Smooth muscle cell (in vitro differentiated cells): ENCODE data around the gene RASSF10. TPM values are rescaled to one million over a fixed set of nuclear protein-coding genes. Genes with fewer than 3 reads are reported as not detected.
A peak's percentile ranks its signal among the peaks of the same experiment; 100 is the strongest.

Source experiments
- DNase-seq: peaks from one replicate; lab custom pipeline; 2025; ENCODE audit not compliant: unreplicated experiment; lab: John Stamatoyannopoulos, UW
- H2AFZ ChIP-seq: fragments of 200-600 bp; sonication (generic); 2 replicates; pipeline ENCODE4 v1.6.0; 2016; ENCODE audit warnings: antibody characterized with exemption, low read depth, mild to moderate bottlenecking
- H3F3A ChIP-seq: fragments of 200-600 bp; sonication (generic); 2 replicates; pipeline ENCODE4 v1.6.0; 2017; ENCODE audit warnings: antibody characterized with exemption, low read depth
- H3K27ac ChIP-seq: fragments of 200-600 bp; sonication (generic); 2 replicates; pipeline ENCODE4 v1.5.1; 2016; ENCODE audit warnings: low read depth, mild to moderate bottlenecking
- H3K27me3 ChIP-seq: fragments of 200-600 bp; sonication (generic); 2 replicates; pipeline ENCODE4 v1.6.1; 2016; ENCODE audit warnings: low read depth, mild to moderate bottlenecking
- H3K36me3 ChIP-seq: fragments of 200-600 bp; sonication (generic); 2 replicates; pipeline ENCODE4 v1.5.1; 2016; ENCODE audit warnings: low read depth
- H3K4me1 ChIP-seq: fragments of 200-600 bp; sonication (generic); 2 replicates; pipeline ENCODE4 v1.5.1; 2016; ENCODE audit warnings: low read depth
- H3K4me2 ChIP-seq: fragments of 200-600 bp; sonication (generic); 2 replicates; pipeline ENCODE4 v1.6.0; 2016; ENCODE audit warnings: mild to moderate bottlenecking
- H3K4me3 ChIP-seq: fragments of 200-600 bp; sonication (generic); 2 replicates; pipeline ENCODE4 v1.5.1; 2016; ENCODE audit warnings: mild to moderate bottlenecking
- H3K79me2 ChIP-seq: fragments of 200-600 bp; sonication (generic); 2 replicates; pipeline ENCODE4 v1.6.0; 2016; ENCODE audit warnings: low read depth, mild to moderate bottlenecking
- H3K9ac ChIP-seq: fragments of 200-600 bp; sonication (generic); 2 replicates; pipeline ENCODE4 v1.6.0; 2016; ENCODE audit warnings: low read depth
- H3K9me3 ChIP-seq: fragments of 200-600 bp; sonication (generic); replicated peaks from 2 replicates; pipeline ENCODE4 v1.5.1; 2016; ENCODE audit warnings: low read depth
- H4K20me1 ChIP-seq: fragments of 200-600 bp; sonication (generic); 2 replicates; pipeline ENCODE4 v1.6.0; 2016; ENCODE audit warnings: low read depth
- WGBS: methylation state at CpG from one replicate; pipeline ENCODE4 v1.1.7; 2016; ENCODE audit warnings: low lambda C conversion rate; 5-methylcytosine and 5-hydroxymethylcytosine counted together
- polyA plus RNA-seq: library from polyadenylated mRNA; unstranded; fragments of >200 nt; fragmentation: Nextera tagmentation; extraction: Ambion mirVana; gene quantifications from 2 replicates; pipeline ENCODE4 v1.2.1, GENCODE V29; 2016
- total RNA-seq: library from RNA; depleted of rRNA; stranded (reverse); fragments of >200 nt; gene quantifications from 2 replicates; pipeline ENCODE4 v1.2.3, GENCODE V29; 2014
- TF ChIP-seq, protein P1 (sequence below): fragments of 200-600 bp; sonication (generic); IDR thresholded peaks from 2 replicates; pipeline ENCODE4 v1.5.1; 2017; ENCODE audit warnings: borderline replicate concordance, mild to moderate bottlenecking, antibody characterized with exemption; ENCODE audit not compliant: insufficient read depth, poor library complexity, severe bottlenecking

RASSF10 gene
- total and polyA plus RNA-seq, 2 experiments from 2014 or later = 2.2 TPM; not detected in 1

DNA sequence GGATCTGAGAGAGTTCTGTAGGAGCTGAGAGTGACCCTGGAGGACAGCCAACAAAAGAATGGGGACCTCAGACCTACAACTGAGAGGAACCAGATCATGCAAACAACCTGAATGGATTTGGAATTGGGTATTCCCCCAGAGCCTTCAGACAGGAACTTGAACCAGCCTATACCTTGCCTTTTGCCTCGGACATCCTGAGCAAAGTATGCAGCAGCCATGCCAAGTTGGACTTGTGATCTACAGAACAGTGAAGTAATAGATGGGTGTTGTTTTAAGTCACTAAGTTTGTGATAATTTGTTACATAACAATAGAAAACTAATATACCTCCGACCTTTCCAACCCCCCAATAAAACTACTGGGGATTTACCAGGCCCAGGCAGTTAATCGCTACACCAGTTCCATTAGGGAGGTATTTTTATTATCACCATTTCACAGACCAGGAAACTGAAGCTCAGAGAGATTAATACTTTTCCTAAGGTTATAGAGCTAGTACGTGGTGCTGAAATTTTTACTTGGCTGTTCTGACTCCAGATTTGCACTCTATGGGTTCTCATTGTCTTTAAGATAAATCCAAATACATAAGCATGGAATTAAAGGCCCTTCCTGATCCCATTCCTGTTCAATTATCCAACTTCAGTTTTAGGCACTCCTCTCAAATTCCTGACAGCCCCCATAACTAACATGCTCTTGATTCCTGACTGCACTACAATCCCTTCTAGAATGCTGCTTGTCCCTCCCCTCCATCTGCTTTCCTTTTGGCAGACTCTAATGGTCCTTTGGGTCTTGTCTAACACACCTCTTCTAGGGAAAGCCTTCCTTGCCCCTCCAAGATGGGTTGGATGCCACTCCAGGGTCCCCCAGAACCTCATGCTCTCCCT lies 1.7 kb upstream of the RASSF10 start:
- TF ChIP-seq, protein P1, sequence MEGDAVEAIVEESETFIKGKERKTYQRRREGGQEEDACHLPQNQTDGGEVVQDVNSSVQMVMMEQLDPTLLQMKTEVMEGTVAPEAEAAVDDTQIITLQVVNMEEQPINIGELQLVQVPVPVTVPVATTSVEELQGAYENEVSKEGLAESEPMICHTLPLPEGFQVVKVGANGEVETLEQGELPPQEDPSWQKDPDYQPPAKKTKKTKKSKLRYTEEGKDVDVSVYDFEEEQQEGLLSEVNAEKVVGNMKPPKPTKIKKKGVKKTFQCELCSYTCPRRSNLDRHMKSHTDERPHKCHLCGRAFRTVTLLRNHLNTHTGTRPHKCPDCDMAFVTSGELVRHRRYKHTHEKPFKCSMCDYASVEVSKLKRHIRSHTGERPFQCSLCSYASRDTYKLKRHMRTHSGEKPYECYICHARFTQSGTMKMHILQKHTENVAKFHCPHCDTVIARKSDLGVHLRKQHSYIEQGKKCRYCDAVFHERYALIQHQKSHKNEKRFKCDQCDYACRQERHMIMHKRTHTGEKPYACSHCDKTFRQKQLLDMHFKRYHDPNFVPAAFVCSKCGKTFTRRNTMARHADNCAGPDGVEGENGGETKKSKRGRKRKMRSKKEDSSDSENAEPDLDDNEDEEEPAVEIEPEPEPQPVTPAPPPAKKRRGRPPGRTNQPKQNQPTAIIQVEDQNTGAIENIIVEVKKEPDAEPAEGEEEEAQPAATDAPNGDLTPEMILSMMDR = no peak
- H3K79me2 ChIP-seq = no peaks in the 10 kb centered on the region
- no peaks in the 10 kb centered on the region for H3K9me3 ChIP-seq
- no peaks in the 10 kb centered on the region for H3F3A ChIP-seq
- DNase-seq = no peak
- H3K27me3 ChIP-seq = peaks cover 82% of the 10 kb centered on the region
- H3K27ac ChIP-seq = no peak overlapping the region
- H3K9ac ChIP-seq = no peak overlapping the region
- no peak overlapping the region for H3K4me2 ChIP-seq
- no peak overlapping the region for H2AFZ ChIP-seq
- H3K4me3 ChIP-seq = no peak overlapping the region
- H3K4me1 ChIP-seq = peaks cover 27% of the 10 kb centered on the region
- no peaks in the 10 kb centered on the region for H3K36me3 ChIP-seq
- no peaks in the 10 kb centered on the region for H4K20me1 ChIP-seq
- WGBS = 82% methylated on average over 4 of the region's 4 CpGs

DNA sequence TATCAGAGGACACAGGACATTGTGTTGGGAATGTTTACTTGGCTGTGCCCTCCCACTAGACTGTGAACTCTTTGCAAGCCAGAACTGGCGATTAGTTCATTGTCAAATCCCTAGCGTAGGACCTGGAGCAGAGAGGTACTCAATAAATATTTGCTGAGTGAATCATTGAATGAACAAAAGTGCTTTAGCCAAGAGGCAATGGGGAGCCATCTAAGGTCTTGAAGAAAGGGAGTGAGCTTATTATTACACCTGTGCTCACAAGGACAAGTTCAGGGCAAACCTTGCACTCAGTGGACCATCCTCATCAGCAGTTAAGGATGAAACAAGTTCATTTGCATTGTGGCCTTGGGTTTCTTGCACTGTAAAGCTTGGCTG lies 1.1 kb upstream of the RASSF10 start:
- TF ChIP-seq, protein P1 = no peak
- DNase-seq = no peak
- Histone ChIP-seq H3K4me2 (no peak overlapping the region), H3F3A (no peaks in the 10 kb centered on the region), H3K4me1 (peaks cover 31% of the 10 kb centered on the region), H3K36me3 (no peaks in the 10 kb centered on the region), H3K27ac (no peak overlapping the region), H3K4me3 (no peak overlapping the region), H3K79me2 (no peaks in the 10 kb centered on the region), H3K9ac (no peak overlapping the region), H2AFZ (no peak overlapping the region), H3K27me3 (peaks cover 84% of the 10 kb centered on the region), H4K20me1 (no peaks in the 10 kb centered on the region), H3K9me3 (no peaks in the 10 kb centered on the region)
- 69% methylated on average over 2 of the region's 2 CpGs for WGBS

DNA sequence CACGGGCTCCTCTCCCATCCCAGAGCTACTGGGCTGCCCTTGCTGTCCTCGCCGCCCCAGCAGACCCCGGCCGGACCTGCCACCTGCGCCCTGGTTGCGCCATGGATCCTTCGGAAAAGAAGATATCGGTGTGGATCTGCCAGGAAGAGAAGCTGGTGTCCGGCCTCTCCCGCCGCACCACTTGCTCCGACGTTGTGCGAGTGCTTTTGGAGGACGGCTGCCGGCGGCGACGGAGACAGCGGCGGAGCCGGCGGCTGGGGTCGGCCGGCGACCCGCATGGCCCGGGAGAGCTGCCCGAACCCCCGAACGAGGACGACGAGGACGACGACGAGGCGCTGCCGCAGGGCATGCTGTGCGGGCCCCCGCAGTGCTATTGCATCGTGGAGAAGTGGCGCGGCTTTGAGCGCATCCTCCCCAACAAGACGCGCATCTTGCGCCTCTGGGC lies 382 bp downstream of the RASSF10 start:
- Histone ChIP-seq H3K4me1 (peaks cover 33% of the 10 kb centered on the region), H3K36me3 (no peaks in the 10 kb centered on the region), H3K27me3 (peaks cover 93% of the 10 kb centered on the region), H3K27ac (no peak overlapping the region), H3K4me3 (peak overlapping the region; percentile 53), H4K20me1 (no peaks in the 10 kb centered on the region), H3K79me2 (no peaks in the 10 kb centered on the region), H2AFZ (peak overlapping the region; percentile 41), H3K9ac (no peak overlapping the region), H3K4me2 (peak overlapping the region; percentile 82), H3K9me3 (no peaks in the 10 kb centered on the region), H3F3A (no peaks in the 10 kb centered on the region)
- no peak for DNase-seq
- 2% methylated on average over 48 of the region's 48 CpGs for WGBS
- TF ChIP-seq, protein P1 = no peak
